Stomach (tissue), 4 donors: ENCODE measurements around the gene SLC13A3.

Experiments used
- EP300 ChIP-seq: sonication (generic); formaldehyde crosslinking; IDR thresholded peaks from one replicate; pipeline ENCODE4 v1.6.1; 2017; ENCODE audit warnings: antibody characterized with exemption
- POLR2A ChIP-seq, 4 donors: fragments of 450-650 bp; IDR thresholded peaks; one replicate each; pipeline ENCODE4 v1.6.1; 2016; ENCODE audit warnings: antibody characterized with exemption in 4 of 4, control low read depth in 2 of 4, mild to moderate bottlenecking in 1 of 4, moderate library complexity in 1 of 4
- POLR2AphosphoS5 ChIP-seq, 3 donors: sonication (generic); formaldehyde crosslinking; IDR thresholded peaks; one replicate each; pipeline ENCODE4 v1.6.1; 2016; ENCODE audit warnings: antibody characterized with exemption in 3 of 3
- TF ChIP-seq, protein P1 (sequence below), 7 experiments: fragments of 450-650 bp in 4 of 7; fragments of 200-600 bp in 3 of 7; sonication (generic) in 3 of 7; IDR thresholded peaks; one replicate each; pipeline ENCODE4 v1.5.1; 2016 to 2019; ENCODE audit warnings: antibody characterized with exemption in 7 of 7, control low read depth in 2 of 7, mild to moderate bottlenecking in 1 of 7

DNA sequence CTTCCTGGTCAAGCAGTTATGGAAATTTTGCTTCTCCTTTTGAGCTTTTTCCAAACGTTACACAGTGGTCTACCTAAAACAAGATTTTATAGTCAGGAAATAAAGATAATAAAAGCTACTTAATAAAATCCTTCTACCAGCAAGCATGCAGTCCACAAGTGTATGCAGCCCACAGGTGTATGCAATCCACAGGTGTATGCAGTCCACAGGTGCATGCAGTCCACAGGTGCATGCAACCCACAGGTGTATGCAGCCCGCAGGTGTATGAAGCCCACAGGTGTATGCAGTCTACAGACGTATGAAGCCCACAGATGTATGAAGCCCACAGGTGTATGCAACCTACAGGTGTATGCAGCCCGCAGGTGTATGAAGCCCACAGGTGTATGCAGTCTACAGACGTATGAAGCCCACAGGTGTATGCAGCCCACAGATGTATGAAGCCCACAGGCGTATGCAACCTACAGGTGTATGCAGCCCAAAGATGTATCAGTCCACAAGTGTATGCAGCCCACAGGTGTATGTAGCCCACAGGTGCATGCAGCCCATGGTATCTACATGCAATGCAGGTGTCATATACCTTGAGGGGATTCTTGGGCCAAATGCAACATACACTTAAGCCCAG, 74.4 kb downstream of the SLC13A3 start:
- TF ChIP-seq POLR2AphosphoS5 (IDR thresholded peaks at IDR 0.05), result no peak
- TF ChIP-seq POLR2A (IDR thresholded peaks at IDR 0.05), result no peak
- TF ChIP-seq, protein P1, sequence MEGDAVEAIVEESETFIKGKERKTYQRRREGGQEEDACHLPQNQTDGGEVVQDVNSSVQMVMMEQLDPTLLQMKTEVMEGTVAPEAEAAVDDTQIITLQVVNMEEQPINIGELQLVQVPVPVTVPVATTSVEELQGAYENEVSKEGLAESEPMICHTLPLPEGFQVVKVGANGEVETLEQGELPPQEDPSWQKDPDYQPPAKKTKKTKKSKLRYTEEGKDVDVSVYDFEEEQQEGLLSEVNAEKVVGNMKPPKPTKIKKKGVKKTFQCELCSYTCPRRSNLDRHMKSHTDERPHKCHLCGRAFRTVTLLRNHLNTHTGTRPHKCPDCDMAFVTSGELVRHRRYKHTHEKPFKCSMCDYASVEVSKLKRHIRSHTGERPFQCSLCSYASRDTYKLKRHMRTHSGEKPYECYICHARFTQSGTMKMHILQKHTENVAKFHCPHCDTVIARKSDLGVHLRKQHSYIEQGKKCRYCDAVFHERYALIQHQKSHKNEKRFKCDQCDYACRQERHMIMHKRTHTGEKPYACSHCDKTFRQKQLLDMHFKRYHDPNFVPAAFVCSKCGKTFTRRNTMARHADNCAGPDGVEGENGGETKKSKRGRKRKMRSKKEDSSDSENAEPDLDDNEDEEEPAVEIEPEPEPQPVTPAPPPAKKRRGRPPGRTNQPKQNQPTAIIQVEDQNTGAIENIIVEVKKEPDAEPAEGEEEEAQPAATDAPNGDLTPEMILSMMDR (IDR thresholded peaks at IDR 0.05), result no peak
- TF ChIP-seq EP300, result no peak
